Right lobe of liver (tissue), 4 donors: ENCODE measurements around the gene SMIM44.

ENCODE experiments used
- POLR2A ChIP-seq: fragments of 450-650 bp; IDR thresholded peaks from one replicate; pipeline ENCODE4 v1.6.1; 2017; ENCODE audit warnings: antibody characterized with exemption, mild to moderate bottlenecking
- TF ChIP-seq, protein P1 (sequence below), 4 donors: fragments of 200-600 bp in 3 of 4; fragments of 450-650 bp in 1 of 4; IDR thresholded peaks; one replicate each; pipeline versions ENCODE4 v1.5.1 to v1.8.0; 2016 to 2022; ENCODE audit warnings: antibody characterized with exemption in 4 of 4, mild to moderate bottlenecking in 2 of 4
- donor health status: DM: no; HTN: no; CAD: no.
- donor health status: DM: no; HTN: no; CAD: no.
- donor health status: DM: no; HTN: yes; CAD: no.

DNA sequence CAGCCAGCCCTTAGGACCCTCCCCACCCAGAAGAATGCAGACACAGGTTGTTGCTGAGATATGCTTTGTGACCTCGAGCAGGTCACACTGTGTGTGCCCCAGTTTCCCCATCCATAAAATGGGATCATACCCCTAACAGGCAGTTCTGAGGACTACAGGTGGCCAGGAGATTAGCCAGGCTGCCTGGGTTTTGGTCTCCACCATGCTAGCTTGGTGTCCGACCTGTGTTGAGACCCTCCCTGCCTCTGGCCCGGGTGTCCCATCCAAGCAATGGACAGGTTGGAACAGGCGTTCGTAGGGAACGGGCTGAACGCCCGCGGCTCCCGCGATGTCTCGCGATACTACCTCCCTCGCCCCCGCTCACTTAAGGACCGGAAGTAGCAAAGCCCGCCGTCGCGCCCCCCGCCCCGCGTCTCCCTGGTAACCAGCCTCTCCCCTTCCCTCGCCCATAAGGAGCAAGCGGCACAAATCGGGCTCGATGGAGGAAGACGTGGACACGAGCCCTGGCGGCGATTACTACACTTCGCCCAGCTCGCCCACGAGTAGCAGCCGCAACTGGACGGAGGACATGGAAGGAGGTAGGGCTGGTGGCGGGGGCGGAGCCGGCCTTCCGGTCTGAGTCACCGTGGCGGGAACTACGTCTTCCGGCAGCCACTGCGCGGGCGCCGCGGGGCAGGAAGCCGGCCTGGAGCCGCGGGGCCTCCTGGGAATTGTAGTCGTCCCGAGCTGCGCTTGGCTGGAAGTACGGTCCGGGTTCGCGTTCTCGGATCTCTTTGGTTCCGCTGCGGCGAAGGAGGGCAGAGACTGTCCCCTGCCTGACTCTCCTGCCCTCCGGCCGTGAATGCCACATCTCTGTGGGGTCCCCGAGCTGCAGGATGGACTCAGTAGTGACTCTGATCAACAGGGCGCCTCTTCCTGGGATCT, 48.3 kb downstream of the SMIM44 start:
- TF ChIP-seq, protein P1, sequence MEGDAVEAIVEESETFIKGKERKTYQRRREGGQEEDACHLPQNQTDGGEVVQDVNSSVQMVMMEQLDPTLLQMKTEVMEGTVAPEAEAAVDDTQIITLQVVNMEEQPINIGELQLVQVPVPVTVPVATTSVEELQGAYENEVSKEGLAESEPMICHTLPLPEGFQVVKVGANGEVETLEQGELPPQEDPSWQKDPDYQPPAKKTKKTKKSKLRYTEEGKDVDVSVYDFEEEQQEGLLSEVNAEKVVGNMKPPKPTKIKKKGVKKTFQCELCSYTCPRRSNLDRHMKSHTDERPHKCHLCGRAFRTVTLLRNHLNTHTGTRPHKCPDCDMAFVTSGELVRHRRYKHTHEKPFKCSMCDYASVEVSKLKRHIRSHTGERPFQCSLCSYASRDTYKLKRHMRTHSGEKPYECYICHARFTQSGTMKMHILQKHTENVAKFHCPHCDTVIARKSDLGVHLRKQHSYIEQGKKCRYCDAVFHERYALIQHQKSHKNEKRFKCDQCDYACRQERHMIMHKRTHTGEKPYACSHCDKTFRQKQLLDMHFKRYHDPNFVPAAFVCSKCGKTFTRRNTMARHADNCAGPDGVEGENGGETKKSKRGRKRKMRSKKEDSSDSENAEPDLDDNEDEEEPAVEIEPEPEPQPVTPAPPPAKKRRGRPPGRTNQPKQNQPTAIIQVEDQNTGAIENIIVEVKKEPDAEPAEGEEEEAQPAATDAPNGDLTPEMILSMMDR (IDR thresholded peaks at IDR 0.05) = no peak
- no peak for TF ChIP-seq POLR2A
